ENCODE results near the gene RLN2. TPM values are rescaled to one million over a fixed set of nuclear protein-coding genes. Genes with fewer than 3 reads are reported as not detected.

Gene RLN2
- total RNA-seq, 2 donors from 2014 or later, result 2.3 to 2.5 TPM

- H3K27ac ChIP-seq, result no peak overlapping the region
- no peaks in the 10 kb centered on the region for H3K27me3 ChIP-seq (replicated peaks; ENCODE audit: insufficient read depth)
- TF ChIP-seq CTCF (IDR thresholded peaks at IDR 0.05) (no peak), POLR2A (IDR thresholded peaks at IDR 0.05) (no peak), POLR2AphosphoS5 (IDR thresholded peaks at IDR 0.05) (no peak)
- no peaks in the 10 kb centered on the region for H3K4me1 ChIP-seq (replicated peaks)
- intact Hi-C loops (cut with DNase I), result no loop called here
- no peak overlapping the region for H3K4me3 ChIP-seq
- DNase-seq (ENCODE audit: low spot score), result no peak
- no peaks in the 10 kb centered on the region for H3K36me3 ChIP-seq
- H3K9me3 ChIP-seq, result no peaks in the 10 kb centered on the region
Measured at GRCh38 chr9:5264219-5264595, 40.3 kb downstream of the RLN2 start.

- TF ChIP-seq POLR2A (IDR thresholded peaks at IDR 0.05) (no peak), POLR2AphosphoS5 (IDR thresholded peaks at IDR 0.05) (no peak), CTCF (IDR thresholded peaks at IDR 0.05) (no peak)
- no peak for DNase-seq (ENCODE audit: low spot score)
- H3K27me3 ChIP-seq (replicated peaks; ENCODE audit: insufficient read depth), result no peaks in the 10 kb centered on the region
- H3K9me3 ChIP-seq, result no peaks in the 10 kb centered on the region
- H3K27ac ChIP-seq, result no peak overlapping the region
- H3K4me3 ChIP-seq, result no peak overlapping the region
- H3K36me3 ChIP-seq, result no peaks in the 10 kb centered on the region
- 47% methylated on average over 5 of the region's 5 CpGs for WGBS
- intact Hi-C loops (cut with DNase I), result no loop called here
- no peaks in the 10 kb centered on the region for H3K4me1 ChIP-seq (replicated peaks)
Measured at GRCh38 chr9:5263351-5264218, 40.9 kb downstream of the RLN2 start.

Small RNA genes within 50 kb of the gene (small RNA-seq; reads per million reads assigned to genes)
- gene HMGN2P31, result 0 reads per million in 2 donors

Other genes with a start within 250 kb of the RLN2 start
- gene INSL6, start 119.1 kb downstream of the RLN2 start, total RNA-seq, result 1 to 10 TPM in 1 of 2 donors, not detected in 1; 8.9 TPM
- not detected for gene INSL4, start 73.3 kb downstream of the RLN2 start, total RNA-seq
- 100 to 1,000 TPM in 1 of 2 donors, 1 to 10 TPM in 1; 1.1 to 105 TPM for gene RLN1, start 35.2 kb upstream of the RLN2 start, total RNA-seq
- 10 to 100 TPM; 10.4 to 49.6 TPM for gene PLGRKT, start 133.2 kb upstream of the RLN2 start, total RNA-seq
- gene CD274, start 145.8 kb upstream of the RLN2 start, total RNA-seq, result 1 to 10 TPM in 1 of 2 donors, under 1 TPM in 1; 0.82 to 1.9 TPM
- gene PDCD1LG2, start 205.8 kb upstream of the RLN2 start, total RNA-seq, result 1 to 10 TPM in 1 of 2 donors, not detected in 1; 1.4 TPM

All from prostate gland (tissue), 2 donors.